Measurements from ENCODE around the gene ADAMTS2. TPM values are rescaled to one million over a fixed set of nuclear protein-coding genes. Genes with fewer than 3 reads are reported as not detected.

ADAMTS2 gene
- total RNA-seq, 2 experiments from 2014 or later, result not detected

GRCh38 chr5:179246227-179246626, 99.0 kb downstream of the ADAMTS2 start:
- no peaks in the 10 kb centered on the region for H3K36me3 Mint-ChIP-seq (ENCODE audit: low read depth)
- no peaks in the 10 kb centered on the region for H3K4me1 Mint-ChIP-seq (ENCODE audit: low read depth)
- no peak overlapping the region for H3K4me3 Mint-ChIP-seq
- CTCF ChIA-PET, result interaction anchor here (0.5 kb wide), 1 partner anchor 103 kb away, joined by 5 read pairs; no protein-coding TSS in a partner anchor
- H3K9me3 Mint-ChIP-seq, result peaks cover 7% of the 10 kb centered on the region
- no peak for DNase-seq
- peaks cover 3% of the 10 kb centered on the region for H3K27me3 Mint-ChIP-seq (ENCODE audit: low read depth)
- intact Hi-C loops (cut with micrococcal nuclease), result no loop called here
- no peak overlapping the region for H3K27ac Mint-ChIP-seq

- intact Hi-C loops (cut with micrococcal nuclease), result no loop called here
- H3K9me3 Mint-ChIP-seq, result peaks cover 7% of the 10 kb centered on the region
Observed at GRCh38 chr5:179245031-179245430, 100.2 kb downstream of the ADAMTS2 start.

GRCh38 chr5:179244044-179244443, 101.2 kb downstream of the ADAMTS2 start:
- intact Hi-C loops (cut with micrococcal nuclease), result no loop called here
- Mint-ChIP-seq H3K27ac (no peak overlapping the region), H3K4me3 (no peak overlapping the region), H3K27me3 (ENCODE audit: low read depth) (peaks cover 18% of the 10 kb centered on the region), H3K36me3 (ENCODE audit: low read depth) (no peaks in the 10 kb centered on the region), H3K4me1 (ENCODE audit: low read depth) (no peaks in the 10 kb centered on the region), H3K9me3 (peaks cover 7% of the 10 kb centered on the region)
- DNase-seq, result no peak
- CTCF ChIA-PET, result no interaction called here

More at GRCh38 chr5:179245031-179245430, 100.2 kb downstream of the ADAMTS2 start:
- Mint-ChIP-seq H3K27me3 (ENCODE audit: low read depth) (peaks cover 11% of the 10 kb centered on the region), H3K4me1 (ENCODE audit: low read depth) (no peaks in the 10 kb centered on the region), H3K4me3 (no peak overlapping the region), H3K36me3 (ENCODE audit: low read depth) (no peaks in the 10 kb centered on the region), H3K27ac (no peak overlapping the region)
- no peak for DNase-seq
- CTCF ChIA-PET, result no interaction called here

- Mint-ChIP-seq H3K27me3 (ENCODE audit: low read depth) (peaks cover 20% of the 10 kb centered on the region), H3K36me3 (ENCODE audit: low read depth) (no peaks in the 10 kb centered on the region), H3K27ac (no peak overlapping the region), H3K4me1 (ENCODE audit: low read depth) (no peaks in the 10 kb centered on the region), H3K9me3 (peaks cover 7% of the 10 kb centered on the region), H3K4me3 (no peak overlapping the region)
- DNase-seq, result no peak
- CTCF ChIA-PET, result interaction anchor here (0.6 to 0.8 kb wide), 3 partner anchors 37 to 276 kb away, joined by 3 read pairs; no protein-coding TSS in a partner anchor
- intact Hi-C loops (cut with micrococcal nuclease), result no loop called here
Observed at GRCh38 chr5:179243333-179243732, 101.9 kb downstream of the ADAMTS2 start.

DNA sequence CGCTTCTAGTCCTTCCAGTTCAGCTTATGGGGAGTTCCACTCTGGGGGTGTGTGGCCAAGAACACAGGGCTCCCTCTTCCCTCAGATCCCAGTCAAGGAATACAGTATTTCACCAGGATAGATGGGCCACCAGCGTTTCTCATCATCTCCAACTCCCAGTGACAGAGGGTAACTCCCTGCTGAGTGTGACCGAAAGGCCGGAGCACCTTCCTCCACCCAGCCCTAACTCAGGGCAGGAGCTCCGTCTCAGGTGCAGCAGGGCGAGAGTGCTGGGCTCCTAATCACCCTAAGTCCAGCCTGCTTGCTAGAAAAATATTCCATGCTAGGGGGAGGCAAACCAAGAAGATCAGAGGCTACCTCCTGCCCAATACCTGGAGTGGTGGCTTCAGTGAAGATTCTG, 102.6 kb downstream of the ADAMTS2 start:
- no peaks in the 10 kb centered on the region for H3K36me3 Mint-ChIP-seq (ENCODE audit: low read depth)
- H3K4me3 Mint-ChIP-seq, result no peak overlapping the region
- no peak for DNase-seq
- H3K27ac Mint-ChIP-seq, result no peak overlapping the region
- peaks cover 20% of the 10 kb centered on the region for H3K27me3 Mint-ChIP-seq (ENCODE audit: low read depth)
- no peaks in the 10 kb centered on the region for H3K4me1 Mint-ChIP-seq (ENCODE audit: low read depth)
- intact Hi-C loops (cut with micrococcal nuclease), result no loop called here
- H3K9me3 Mint-ChIP-seq, result peaks cover 6% of the 10 kb centered on the region
- CTCF ChIA-PET, result interaction anchor here (0.8 kb wide), 1 partner anchor 277 kb away, joined by 3 read pairs; no protein-coding TSS in a partner anchor

DNA sequence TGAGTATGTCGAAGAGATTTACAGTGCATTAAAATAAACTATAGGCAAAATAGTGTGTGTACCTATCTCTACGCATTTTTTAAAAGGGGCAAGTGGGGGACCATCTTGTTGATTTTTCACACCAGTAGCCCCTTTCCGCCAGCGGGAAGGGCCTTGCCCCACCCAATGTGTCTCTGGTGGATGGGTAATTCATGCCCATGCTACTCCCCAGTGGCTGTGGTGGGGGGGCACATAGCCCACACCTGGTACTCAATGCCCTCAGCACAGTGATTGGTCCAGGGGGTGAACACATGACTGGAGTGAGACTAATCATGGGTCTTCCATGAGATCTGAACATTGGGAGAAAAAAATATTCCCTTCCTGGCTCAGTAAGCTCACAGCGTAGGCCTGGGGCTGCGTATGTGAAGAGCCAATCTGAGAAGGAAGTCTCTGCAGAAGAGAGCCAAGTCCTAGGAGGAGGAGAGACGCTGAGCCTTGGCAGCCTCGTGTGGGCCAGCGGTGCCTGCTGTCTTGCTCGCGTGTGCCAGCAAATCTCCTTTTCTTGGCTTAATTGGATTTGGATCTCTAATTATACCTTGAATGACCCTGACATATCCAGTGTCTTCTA, 103.4 kb downstream of the ADAMTS2 start:
- Mint-ChIP-seq H3K4me1 (ENCODE audit: low read depth) (no peaks in the 10 kb centered on the region), H3K9me3 (no peaks in the 10 kb centered on the region), H3K36me3 (ENCODE audit: low read depth) (no peaks in the 10 kb centered on the region), H3K4me3 (no peak overlapping the region), H3K27me3 (ENCODE audit: low read depth) (peaks cover 20% of the 10 kb centered on the region), H3K27ac (no peak overlapping the region)
- CTCF ChIA-PET, result interaction anchor here (0.9 kb wide), 1 partner anchor 90 kb away, joined by 3 read pairs; no protein-coding TSS in a partner anchor
- intact Hi-C loops (cut with micrococcal nuclease), result no loop called here
- DNase-seq, result no peak

DNA sequence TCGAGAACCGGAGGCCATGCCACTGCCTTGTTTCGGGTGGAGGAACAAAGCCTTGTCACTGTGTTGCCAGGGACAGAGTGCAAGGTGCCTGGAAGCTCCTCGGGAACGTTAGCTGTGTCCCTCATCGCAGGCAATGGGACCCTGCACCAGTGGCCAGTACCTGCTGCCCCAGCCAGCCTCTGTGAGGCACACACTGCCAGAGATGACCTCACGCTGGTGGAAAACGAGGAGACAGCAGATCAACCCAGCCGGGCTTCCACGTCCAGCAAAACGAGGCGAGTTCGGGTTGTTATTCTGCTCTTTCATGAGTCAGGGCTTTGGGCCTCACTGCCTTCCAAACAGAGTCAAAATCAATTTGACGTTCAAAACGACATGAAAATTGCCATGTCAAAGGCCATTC, 104.1 kb downstream of the ADAMTS2 start:
- no peak for DNase-seq
- Mint-ChIP-seq H3K27ac (no peak overlapping the region), H3K4me1 (ENCODE audit: low read depth) (no peaks in the 10 kb centered on the region), H3K4me3 (no peak overlapping the region), H3K9me3 (peaks cover under 1% of the 10 kb centered on the region), H3K27me3 (ENCODE audit: low read depth) (peaks cover 20% of the 10 kb centered on the region), H3K36me3 (ENCODE audit: low read depth) (no peaks in the 10 kb centered on the region)
- intact Hi-C loops (cut with micrococcal nuclease), result no loop called here
- CTCF ChIA-PET, result no interaction called here

DNA sequence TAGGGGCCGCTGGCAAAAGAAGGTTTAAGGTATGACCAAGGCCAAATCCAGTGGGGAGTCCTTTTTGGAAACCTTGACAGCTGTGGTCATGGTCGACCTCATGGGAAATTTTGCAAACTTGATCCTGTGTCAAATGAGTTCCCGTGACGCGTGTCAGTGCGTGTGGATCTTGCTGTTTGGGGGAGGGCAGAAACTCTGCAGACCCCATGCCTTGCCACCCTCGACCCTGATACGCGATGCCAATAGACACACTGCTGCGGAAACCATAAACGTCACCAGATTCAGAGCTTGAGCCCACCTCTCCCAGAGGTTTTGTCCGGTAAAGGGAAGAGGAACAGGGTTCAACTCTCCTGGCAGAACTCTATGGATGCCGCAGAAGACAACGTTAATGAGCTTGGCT, 104.7 kb downstream of the ADAMTS2 start:
- Mint-ChIP-seq H3K36me3 (ENCODE audit: low read depth) (no peaks in the 10 kb centered on the region), H3K9me3 (peaks cover 4% of the 10 kb centered on the region), H3K27me3 (ENCODE audit: low read depth) (peaks cover 20% of the 10 kb centered on the region), H3K4me3 (no peak overlapping the region), H3K4me1 (ENCODE audit: low read depth) (no peaks in the 10 kb centered on the region), H3K27ac (no peak overlapping the region)
- CTCF ChIA-PET, result no interaction called here
- intact Hi-C loops (cut with micrococcal nuclease), result no loop called here
- no peak for DNase-seq

- CTCF ChIA-PET, result no interaction called here
- no peaks in the 10 kb centered on the region for H3K36me3 Mint-ChIP-seq (ENCODE audit: low read depth)
- H3K4me1 Mint-ChIP-seq (ENCODE audit: low read depth), result no peaks in the 10 kb centered on the region
- H3K4me3 Mint-ChIP-seq, result no peak overlapping the region
- H3K9me3 Mint-ChIP-seq, result peaks cover 4% of the 10 kb centered on the region
- H3K27ac Mint-ChIP-seq, result no peak overlapping the region
- H3K27me3 Mint-ChIP-seq (ENCODE audit: low read depth), result peaks cover 20% of the 10 kb centered on the region
- DNase-seq, result no peak
- intact Hi-C loops (cut with micrococcal nuclease), result no loop called here
Observed at GRCh38 chr5:179239256-179240135, 105.8 kb downstream of the ADAMTS2 start.

DNA sequence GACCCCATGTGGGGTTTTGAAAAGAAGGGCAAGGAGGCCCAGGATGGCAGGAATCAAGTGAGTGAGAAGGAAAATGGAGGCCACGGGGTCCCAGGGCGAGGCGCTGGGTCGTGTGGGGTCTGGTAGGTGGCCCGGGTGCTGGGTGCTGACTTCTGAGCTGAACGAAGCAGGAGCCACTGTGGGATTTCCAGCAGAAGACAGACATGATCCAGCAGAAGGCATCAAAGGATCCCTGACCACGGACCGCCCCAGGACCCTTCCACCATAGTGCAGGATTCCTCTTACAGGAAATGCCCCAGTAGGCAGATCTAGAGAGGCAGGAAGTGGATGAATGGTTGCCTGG, 106.7 kb downstream of the ADAMTS2 start:
- no peaks in the 10 kb centered on the region for H3K36me3 Mint-ChIP-seq (ENCODE audit: low read depth)
- CTCF ChIA-PET, result no interaction called here
- intact Hi-C loops (cut with micrococcal nuclease), result no loop called here
- H3K9me3 Mint-ChIP-seq, result peaks cover 4% of the 10 kb centered on the region
- H3K4me1 Mint-ChIP-seq (ENCODE audit: low read depth), result no peaks in the 10 kb centered on the region
- H3K27ac Mint-ChIP-seq, result no peak overlapping the region
- no peak overlapping the region for H3K4me3 Mint-ChIP-seq
- DNase-seq, result no peak
- peaks cover 17% of the 10 kb centered on the region for H3K27me3 Mint-ChIP-seq (ENCODE audit: low read depth)

- Mint-ChIP-seq H3K4me3 (no peak overlapping the region), H3K9me3 (peaks cover 4% of the 10 kb centered on the region), H3K36me3 (ENCODE audit: low read depth) (no peaks in the 10 kb centered on the region)
Observed at GRCh38 chr5:179237770-179238627, 107.3 kb downstream of the ADAMTS2 start.

More at GRCh38 chr5:179237770-179238627, 107.3 kb downstream of the ADAMTS2 start:
- Mint-ChIP-seq H3K27ac (no peak overlapping the region), H3K27me3 (ENCODE audit: low read depth) (peaks cover 17% of the 10 kb centered on the region), H3K4me1 (ENCODE audit: low read depth) (no peaks in the 10 kb centered on the region)
- CTCF ChIA-PET, result no interaction called here
- no peak for DNase-seq
- intact Hi-C loops (cut with micrococcal nuclease), result no loop called here

All from activated naive CD4-positive, alpha-beta T cell treated with anti-CD3 and anti-CD28 coated beads for 36 hours (primary cell).